Testis (tissue), 3 donors: ENCODE measurements around the gene USP20. TPM values are rescaled to one million over a fixed set of nuclear protein-coding genes. Genes with fewer than 3 reads are reported as not detected.
A peak's percentile ranks its signal among the peaks of the same experiment; 100 is the strongest.

Experiments
- DNase-seq: peaks from one replicate; pipeline ENCODE4 v3.0.0-alpha.2; 2019
- H3K27ac ChIP-seq, 2 donors: fragments of 200-600 bp; sonication (generic); one replicate each; pipeline ENCODE4 v1.5.1; 2019
- H3K27me3 ChIP-seq: fragments of 200-600 bp; sonication (generic); one replicate; pipeline ENCODE4 v1.5.1; 2019
- H3K36me3 ChIP-seq: fragments of 200-600 bp; sonication (generic); one replicate; pipeline ENCODE4 v1.5.1; 2017; ENCODE audit warnings: low read depth; ENCODE audit errors: missing control alignments
- H3K4me1 ChIP-seq: fragments of 200-600 bp; sonication (generic); one replicate; pipeline ENCODE4 v1.5.1; 2019
- H3K4me3 ChIP-seq, 2 donors: fragments of 200-600 bp; sonication (generic); one replicate each; pipeline ENCODE4 v1.5.1; 2017 to 2019
- H3K9me3 ChIP-seq: fragments of 200-600 bp; sonication (generic); one replicate; pipeline ENCODE4 v1.5.1; 2017
- CTCF ChIP-seq, 3 experiments: fragments of 450-650 bp in 2 of 3; fragments of 200-600 bp in 1 of 3; sonication (generic) in 1 of 3; IDR thresholded peaks; one replicate each; pipeline ENCODE4 v1.5.1; 2016 to 2019; ENCODE audit warnings: antibody characterized with exemption in 3 of 3, mild to moderate bottlenecking in 2 of 3, moderate library complexity in 1 of 3
- POLR2A ChIP-seq: fragments of 450-650 bp; IDR thresholded peaks from one replicate; pipeline ENCODE4 v1.6.1; 2017; ENCODE audit warnings: antibody characterized with exemption, mild to moderate bottlenecking, moderate library complexity
- WGBS, 2 donors: methylation state at CpG; one replicate each; pipeline ENCODE4 v1.1.5; 2018; 5-methylcytosine and 5-hydroxymethylcytosine counted together
- intact Hi-C: fragments of 100-400 bp; cut with DNase I; formaldehyde crosslinking; loops from one replicate; pipeline ENCODE4 v1.15.1; 2023; ENCODE audit warnings: low total_unique reads
- polyA plus RNA-seq: library from polyadenylated mRNA; stranded (reverse); fragments of 350-450 nt; fragmentation: Illumina TruSeq; extraction: RNeasy Lipid Tissue Mini Kit (QIAGEN cat#74804); gene quantifications from one replicate; pipeline ENCODE4 v1.2.3, GENCODE V29; 2014; ENCODE audit warnings: low read depth, low replicate concordance; ENCODE audit not compliant: insufficient read depth
- total RNA-seq, 2 donors: library from RNA; depleted of rRNA; stranded (reverse); fragments of >200 nt; gene quantifications; one replicate each; pipeline ENCODE4 v1.2.3, GENCODE V29; 2016

USP20 gene
- total and polyA plus RNA-seq, 3 donors from 2014 or later: 37.4 to 48.3 (median 46.8) TPM

GRCh38 chr9:129885670-129886106 lies 50.4 kb downstream of the USP20 start:
- H3K27ac ChIP-seq: peak overlapping the region; percentile 77 to 81
- H3K4me1 ChIP-seq: peaks cover 33% of the 10 kb centered on the region
- 0 to 2% methylated on average over 4 to 27 of the region's 27 CpGs for WGBS, 2 donors

GRCh38 chr9:129886226-129887174 lies 51.2 kb downstream of the USP20 start:
- Histone ChIP-seq H3K4me1 (peaks cover 34% of the 10 kb centered on the region), H3K4me3 (peak overlapping the region; percentile 3 to 51), H3K9me3 (no peaks in the 10 kb centered on the region), H3K27ac (peak overlapping the region; percentile 52 to 77), H3K27me3 (no peaks in the 10 kb centered on the region), H3K36me3 (no peaks in the 10 kb centered on the region)
- TF ChIP-seq CTCF (IDR thresholded peaks at IDR 0.05) (no peak), POLR2A (no peak)
- WGBS, 2 donors: 66 to 69% methylated on average over 11 to 20 of the region's 20 CpGs
- peak; percentile 61 for DNase-seq
- intact Hi-C loops: loop anchor here (5.0 to 10.0 kb wide), 3 partner anchors 156 to 348 kb away; partner anchors contain the start of gene FNBP1

More at GRCh38 chr9:129885670-129886106, 50.4 kb downstream of the USP20 start:
- intact Hi-C loops: loop anchor here (5.0 to 10.0 kb wide), 3 partner anchors 157 to 349 kb away; partner anchors contain the start of gene FNBP1
- Histone ChIP-seq H3K4me3 (peak overlapping the region; percentile 3 to 51), H3K9me3 (no peaks in the 10 kb centered on the region), H3K36me3 (no peaks in the 10 kb centered on the region), H3K27me3 (no peaks in the 10 kb centered on the region)
- TF ChIP-seq CTCF (IDR thresholded peaks at IDR 0.05) (peak; percentile 87 to 97 (median 96)), POLR2A (no peak)
- peak; percentile 89 for DNase-seq

GRCh38 chr9:129887334-129888292 lies 52.4 kb downstream of the USP20 start:
- Histone ChIP-seq H3K36me3 (no peaks in the 10 kb centered on the region), H3K27ac (no peak overlapping the region), H3K4me3 (no peak overlapping the region), H3K9me3 (no peaks in the 10 kb centered on the region), H3K4me1 (peaks cover 37% of the 10 kb centered on the region), H3K27me3 (no peaks in the 10 kb centered on the region)
- 72 to 76% methylated on average over 27 of the region's 27 CpGs for WGBS, 2 donors
- peak; percentile 45 for DNase-seq
- intact Hi-C loops: loop anchor here (5.0 to 10.0 kb wide), 3 partner anchors 155 to 347 kb away; partner anchors contain the start of gene FNBP1
- no peak for TF ChIP-seq CTCF (IDR thresholded peaks at IDR 0.05)
- no peak for TF ChIP-seq POLR2A

- Histone ChIP-seq H3K27me3 (no peaks in the 10 kb centered on the region), H3K36me3 (no peaks in the 10 kb centered on the region), H3K27ac (no peak overlapping the region), H3K9me3 (no peaks in the 10 kb centered on the region), H3K4me3 (no peak overlapping the region), H3K4me1 (peaks cover 37% of the 10 kb centered on the region)
- intact Hi-C loops: loop anchor here (5.0 to 10.0 kb wide), 3 partner anchors 154 to 346 kb away; partner anchors contain the start of gene FNBP1
- TF ChIP-seq POLR2A: no peak
- TF ChIP-seq CTCF (IDR thresholded peaks at IDR 0.05): no peak
- no peak for DNase-seq
- 84 to 85% methylated on average over 15 to 29 of the region's 29 CpGs for WGBS, 2 donors
Measured at GRCh38 chr9:129888293-129889121, 53.2 kb downstream of the USP20 start.
